Transverse colon (tissue), 4 donors: ENCODE results near the gene CDK5RAP3. TPM values are rescaled to one million over a fixed set of nuclear protein-coding genes. Genes with fewer than 3 reads are reported as not detected.

Experiments
- DNase-seq: peaks from one replicate; pipeline ENCODE4 v3.0.0-alpha.2; 2019
- H3K27ac ChIP-seq, 4 donors: fragments of 200-600 bp; sonication (generic); 2 replicates each; pipeline ENCODE4 v1.5.1; 2016 to 2018; ENCODE audit warnings: inconsistent platforms in 4 of 4
- H3K27me3 ChIP-seq: fragments of 200-600 bp; sonication (generic); 2 replicates; pipeline ENCODE4 v1.5.1; 2017; ENCODE audit warnings: inconsistent platforms
- H3K36me3 ChIP-seq, 4 donors: fragments of 200-600 bp; sonication (generic); 2 replicates each; pipeline ENCODE4 v1.5.1; 2017 to 2019; ENCODE audit warnings: inconsistent platforms in 4 of 4
- H3K4me1 ChIP-seq, 4 donors: fragments of 200-600 bp; sonication (generic); 2 replicates each; pipeline ENCODE4 v1.5.1; 2017 to 2020; ENCODE audit warnings: inconsistent platforms in 4 of 4
- H3K4me3 ChIP-seq, 4 donors: fragments of 200-600 bp; sonication (generic); 1 replicate in 1 of 4; 2 replicates in 3 of 4; pipeline versions ENCODE4 v1.5.1 to v1.6.1; 2017 to 2019; ENCODE audit warnings: inconsistent platforms in 4 of 4
- H3K9me3 ChIP-seq, 2 donors: fragments of 200-600 bp; sonication (generic); 2 replicates each; pipeline ENCODE4 v1.5.1; 2017 to 2019; ENCODE audit warnings: inconsistent platforms in 2 of 2
- EP300 ChIP-seq: sonication (generic); formaldehyde crosslinking; IDR thresholded peaks from one replicate; pipeline ENCODE4 v1.6.1; 2017; ENCODE audit warnings: antibody characterized with exemption, low read depth
- POLR2A ChIP-seq: fragments of 450-650 bp; IDR thresholded peaks from one replicate; pipeline ENCODE4 v1.6.1; 2016; ENCODE audit warnings: antibody characterized with exemption, mild to moderate bottlenecking, moderate library complexity
- POLR2AphosphoS5 ChIP-seq, 3 donors: sonication (generic); formaldehyde crosslinking; IDR thresholded peaks; one replicate each; pipeline ENCODE4 v1.6.1; 2016; ENCODE audit warnings: antibody characterized with exemption in 3 of 3
- WGBS, 2 donors: methylation state at CpG; one replicate each; pipeline ENCODE4 v1.1.5; 2018; ENCODE audit warnings: low coverage in 1 of 2; 5-methylcytosine and 5-hydroxymethylcytosine counted together
- in situ Hi-C, 4 donors: fragments of 200-750 bp; cut with MboI; loops; one replicate each; pipeline versions ENCODE4 v1.15.0 to v1.15.1; 2017; ENCODE audit warnings: low sequenced_read_pairs in 3 of 4, low pct_ligation_motif_present in 1 of 4, low pct_unique_long_range_greater_than_20kb in 1 of 4
- intact Hi-C: fragments of 100-400 bp; cut with DNase I; formaldehyde crosslinking; loops from one replicate; pipeline ENCODE4 v1.15.1; 2023; ENCODE audit warnings: low total_unique reads
- total RNA-seq, 4 donors: library from RNA; depleted of rRNA; stranded (reverse); fragments of >200 nt; gene quantifications; one replicate each; pipeline ENCODE4 v1.1.0, GENCODE V29; 2016
- TF ChIP-seq, protein P1 (sequence below), 5 experiments: fragments of 200-600 bp in 3 of 5; fragments of 450-650 bp in 2 of 5; sonication (generic) in 3 of 5; IDR thresholded peaks; 1 replicate in 2 of 5; 2 replicates in 3 of 5; pipeline ENCODE4 v1.5.1; 2016 to 2017; ENCODE audit warnings: antibody characterized with exemption in 5 of 5, inconsistent platforms in 3 of 5, mild to moderate bottlenecking in 2 of 5, moderate library complexity in 1 of 5

The CDK5RAP3 gene
- total RNA-seq, 4 donors from 2014 or later = 159 to 540 (median 296) TPM

GRCh38 chr17:47989159-47989558, 18.2 kb downstream of the CDK5RAP3 start:
- intact Hi-C loops = no loop called here
- DNase-seq = no peak
- 79 to 87% methylated on average over 9 to 10 of the region's 10 CpGs for WGBS, 2 donors
- Histone ChIP-seq H3K4me1 (peaks cover 0 to 11% (median 5%) of the 10 kb centered on the region in 4 donors), H3K27ac (no peak overlapping the region), H3K9me3 (no peaks in the 10 kb centered on the region), H3K27me3 (no peaks in the 10 kb centered on the region), H3K4me3 (no peak overlapping the region), H3K36me3 (no peaks in the 10 kb centered on the region)
- in situ Hi-C loops = no loop called here
- no peak for TF ChIP-seq EP300
- TF ChIP-seq POLR2A = no peak

DNA sequence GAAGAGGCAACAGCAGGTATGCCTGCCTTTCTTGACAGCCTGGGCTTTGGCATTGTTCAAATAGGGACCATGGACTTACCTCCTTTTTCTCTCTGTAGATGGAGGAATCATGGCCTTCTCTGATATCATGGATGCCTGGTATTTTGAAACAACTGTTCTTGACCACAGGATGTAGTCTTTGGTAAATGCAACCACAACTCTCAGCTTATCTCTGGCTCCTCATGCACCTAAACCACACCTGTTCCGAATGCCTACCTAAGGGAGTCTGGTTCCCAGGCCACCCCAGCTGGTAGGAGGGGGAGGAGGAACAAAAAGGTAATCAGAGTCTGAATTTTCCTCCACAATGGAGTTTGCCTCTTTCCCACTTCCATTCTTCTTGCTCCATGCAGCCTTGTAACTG, 18.8 kb downstream of the CDK5RAP3 start:
- in situ Hi-C loops = no loop called here
- no peak overlapping the region for H3K27ac ChIP-seq
- intact Hi-C loops = no loop called here

GRCh38 chr17:47990962-47991731, 20.2 kb downstream of the CDK5RAP3 start:
- H3K4me1 ChIP-seq = peaks cover 0 to 11% (median 5%) of the 10 kb centered on the region in 4 donors
- in situ Hi-C loops = no loop called here
- no peak for DNase-seq
- no peaks in the 10 kb centered on the region for H3K9me3 ChIP-seq
- intact Hi-C loops = no loop called here
- no peak overlapping the region for H3K27ac ChIP-seq
- no peak overlapping the region for H3K4me3 ChIP-seq
- 58 to 60% methylated on average over 2 to 12 of the region's 14 CpGs for WGBS, 2 donors
- TF ChIP-seq, protein P1, sequence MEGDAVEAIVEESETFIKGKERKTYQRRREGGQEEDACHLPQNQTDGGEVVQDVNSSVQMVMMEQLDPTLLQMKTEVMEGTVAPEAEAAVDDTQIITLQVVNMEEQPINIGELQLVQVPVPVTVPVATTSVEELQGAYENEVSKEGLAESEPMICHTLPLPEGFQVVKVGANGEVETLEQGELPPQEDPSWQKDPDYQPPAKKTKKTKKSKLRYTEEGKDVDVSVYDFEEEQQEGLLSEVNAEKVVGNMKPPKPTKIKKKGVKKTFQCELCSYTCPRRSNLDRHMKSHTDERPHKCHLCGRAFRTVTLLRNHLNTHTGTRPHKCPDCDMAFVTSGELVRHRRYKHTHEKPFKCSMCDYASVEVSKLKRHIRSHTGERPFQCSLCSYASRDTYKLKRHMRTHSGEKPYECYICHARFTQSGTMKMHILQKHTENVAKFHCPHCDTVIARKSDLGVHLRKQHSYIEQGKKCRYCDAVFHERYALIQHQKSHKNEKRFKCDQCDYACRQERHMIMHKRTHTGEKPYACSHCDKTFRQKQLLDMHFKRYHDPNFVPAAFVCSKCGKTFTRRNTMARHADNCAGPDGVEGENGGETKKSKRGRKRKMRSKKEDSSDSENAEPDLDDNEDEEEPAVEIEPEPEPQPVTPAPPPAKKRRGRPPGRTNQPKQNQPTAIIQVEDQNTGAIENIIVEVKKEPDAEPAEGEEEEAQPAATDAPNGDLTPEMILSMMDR (IDR thresholded peaks at IDR 0.05) = no peak
- no peak for TF ChIP-seq POLR2A
- TF ChIP-seq POLR2AphosphoS5 (IDR thresholded peaks at IDR 0.05) = no peak
- no peaks in the 10 kb centered on the region for H3K36me3 ChIP-seq
- H3K27me3 ChIP-seq = no peaks in the 10 kb centered on the region

More for the DNA sequence above, 18.8 kb downstream of the CDK5RAP3 start:
- no peak for DNase-seq
- whole genome bisulfite sequencing, 2 donors = 71% methylated on average over 1 of the region's 1 CpG; no CpG with 5 or more reads in 1 of the 2 donors
- Histone ChIP-seq H3K36me3 (no peaks in the 10 kb centered on the region), H3K4me1 (peaks cover 0 to 11% (median 5%) of the 10 kb centered on the region in 4 donors), H3K27me3 (no peaks in the 10 kb centered on the region), H3K4me3 (no peak overlapping the region), H3K9me3 (no peaks in the 10 kb centered on the region)
- no peak for TF ChIP-seq POLR2AphosphoS5 (IDR thresholded peaks at IDR 0.05)
- TF ChIP-seq EP300 = no peak
- TF ChIP-seq, protein P1 (IDR thresholded peaks at IDR 0.05) = no peak
- TF ChIP-seq POLR2A = no peak

- DNase-seq = no peak
- 62 to 65% methylated on average over 2 to 4 of the region's 4 CpGs for WGBS, 2 donors
- H3K27me3 ChIP-seq = no peaks in the 10 kb centered on the region
- H3K36me3 ChIP-seq = no peaks in the 10 kb centered on the region
- in situ Hi-C loops = no loop called here
- no peak overlapping the region for H3K27ac ChIP-seq
- peaks cover 0 to 7% (median 3%) of the 10 kb centered on the region in 4 donors for H3K4me1 ChIP-seq
- H3K4me3 ChIP-seq = no peak overlapping the region
- H3K9me3 ChIP-seq = no peaks in the 10 kb centered on the region
- TF ChIP-seq EP300 (no peak), POLR2A (no peak), POLR2AphosphoS5 (IDR thresholded peaks at IDR 0.05) (no peak)
- TF ChIP-seq, protein P1 (IDR thresholded peaks at IDR 0.05) = no peak
- intact Hi-C loops = no loop called here
Measured at GRCh38 chr17:47992216-47992615, 21.3 kb downstream of the CDK5RAP3 start.
